Erythroblast (primary cell): ENCODE results near the gene SLC9C2.

Source experiments
- GATA1 ChIP-seq: IDR thresholded peaks from 2 replicates; pipeline ENCODE4 v1.6.1; 2011; ENCODE audit warnings: low read depth, mild to moderate bottlenecking, control low read depth, low read length, moderate library complexity
- POLR2A ChIP-seq: IDR thresholded peaks from 2 replicates; pipeline ENCODE4 v1.6.1; 2011; ENCODE audit warnings: mild to moderate bottlenecking, low read length

GRCh38 chr1:173459885-173460284, 143.0 kb downstream of the SLC9C2 start:
- no peak for TF ChIP-seq POLR2A
- TF ChIP-seq GATA1 = no peak
